HG02970 (cell line): Measurements from ENCODE around the gene DNAH8.
"Not testable (repeated sequence)": the region's sequence is repeated elsewhere in the genome, so short reads cannot be mapped to it uniquely, and the experiment has no call there.

Experiments used
- ATAC-seq: cut with Tn5 transposase; IDR thresholded peaks from one replicate; pipeline ENCODE4 v1.9.1; 2021; ENCODE audit warnings: mild to moderate bottlenecking, moderate library complexity, moderate number of reproducible peaks; ENCODE audit not compliant: unreplicated experiment, low FRiP score

DNAH8 gene

GRCh38 chr6:38794682-38795081 is 79.6 kb downstream of the DNAH8 start:
- no peak for ATAC-seq

GRCh38 chr6:38796006-38796405 is 80.9 kb downstream of the DNAH8 start:
- ATAC-seq: no peak

GRCh38 chr6:38796437-38796836 is 81.3 kb downstream of the DNAH8 start:
- not testable (repeated sequence) for ATAC-seq

GRCh38 chr6:38796850-38797249 is 81.7 kb downstream of the DNAH8 start:
- ATAC-seq: no peak

GRCh38 chr6:38797391-38797790 is 82.3 kb downstream of the DNAH8 start:
- ATAC-seq: no peak

- ATAC-seq: no peak
Observed at GRCh38 chr6:38799529-38800184, 84.5 kb downstream of the DNAH8 start.

- no peak for ATAC-seq
Observed at GRCh38 chr6:38801305-38801704, 86.2 kb downstream of the DNAH8 start.

- no peak for ATAC-seq
Observed at GRCh38 chr6:38802497-38802896, 87.4 kb downstream of the DNAH8 start.

- ATAC-seq: no peak
Observed at GRCh38 chr6:38803129-38803528, 88.0 kb downstream of the DNAH8 start.

- no peak for ATAC-seq
Observed at GRCh38 chr6:38804358-38804757, 89.2 kb downstream of the DNAH8 start.

- no peak for ATAC-seq
Observed at GRCh38 chr6:38805127-38805655, 90.1 kb downstream of the DNAH8 start.

- ATAC-seq: no peak
Observed at GRCh38 chr6:38805692-38806091, 90.6 kb downstream of the DNAH8 start.

GRCh38 chr6:38806271-38806670 is 91.2 kb downstream of the DNAH8 start:
- ATAC-seq: no peak

- no peak for ATAC-seq
Observed at GRCh38 chr6:38806833-38807232, 91.7 kb downstream of the DNAH8 start.

- no peak for ATAC-seq
Observed at GRCh38 chr6:38808039-38808438, 92.9 kb downstream of the DNAH8 start.

- ATAC-seq: no peak
Observed at GRCh38 chr6:38813041-38813823, 98.1 kb downstream of the DNAH8 start.

- no peak for ATAC-seq
Observed at GRCh38 chr6:38814761-38815160, 99.7 kb downstream of the DNAH8 start.

- ATAC-seq: no peak
Observed at GRCh38 chr6:38815250-38815649, 100.1 kb downstream of the DNAH8 start.

GRCh38 chr6:38818691-38819090 is 103.6 kb downstream of the DNAH8 start:
- no peak for ATAC-seq

GRCh38 chr6:38822963-38823362 is 107.9 kb downstream of the DNAH8 start:
- no peak for ATAC-seq

GRCh38 chr6:38824243-38824894 is 109.3 kb downstream of the DNAH8 start:
- ATAC-seq: no peak
